DOHH2 (cell line): ENCODE results near the gene ABHD1.

Source experiments
- H3F3A ChIP-seq: fragments of 200-600 bp; sonication (generic), shearing (Covaris generic); 2 replicates; pipeline ENCODE4 v1.6.0; 2016; ENCODE audit warnings: antibody characterized with exemption, mild to moderate bottlenecking; ENCODE audit not compliant: control insufficient read depth, insufficient read depth
- H3K27ac ChIP-seq: fragments of 200-600 bp; sonication (generic); 2 replicates; pipeline ENCODE4 v1.5.1; 2014; ENCODE audit warnings: low read depth, mild to moderate bottlenecking, low read length, moderate library complexity
- H3K27me3 ChIP-seq: fragments of 200-600 bp; sonication (generic); 2 replicates; pipeline ENCODE4 v1.6.1; 2014; ENCODE audit warnings: mild to moderate bottlenecking, low read length, mixed read lengths; ENCODE audit not compliant: control insufficient read depth
- H3K36me3 ChIP-seq: fragments of 200-600 bp; sonication (generic); 2 replicates; pipeline ENCODE4 v1.6.1; 2014; ENCODE audit warnings: mild to moderate bottlenecking, low read length, moderate library complexity, mixed read lengths; ENCODE audit not compliant: control insufficient read depth
- H3K4me1 ChIP-seq: fragments of 200-600 bp; sonication (generic); 2 replicates; pipeline ENCODE4 v1.6.1; 2014; ENCODE audit warnings: mild to moderate bottlenecking, low read length, mixed read lengths; ENCODE audit not compliant: control insufficient read depth
- H3K4me2 ChIP-seq: fragments of 200-600 bp; sonication (generic); 2 replicates; pipeline ENCODE4 v1.6.0; 2014; ENCODE audit warnings: mild to moderate bottlenecking, low read length, moderate library complexity
- H3K4me3 ChIP-seq: fragments of 200-600 bp; sonication (generic); 2 replicates; pipeline ENCODE4 v1.5.1; 2014; ENCODE audit warnings: mild to moderate bottlenecking, low read length, mixed read lengths
- H3K79me2 ChIP-seq: fragments of 200-600 bp; sonication (generic); 2 replicates; pipeline ENCODE4 v1.6.1; 2014; ENCODE audit warnings: mild to moderate bottlenecking, low read length, mixed read lengths; ENCODE audit not compliant: control insufficient read depth
- H3K9me2 ChIP-seq: fragments of 200-600 bp; sonication (generic); replicated peaks from 2 replicates; pipeline ENCODE4 v1.6.1; 2014; ENCODE audit warnings: mild to moderate bottlenecking, low read length, mixed read lengths; ENCODE audit not compliant: control insufficient read depth
- H3K9me3 ChIP-seq: fragments of 200-600 bp; sonication (generic); 2 replicates; pipeline ENCODE4 v1.6.1; 2014; ENCODE audit warnings: antibody characterized with exemption, low read length, mixed read lengths; ENCODE audit not compliant: control insufficient read depth, insufficient read depth
- H4K20me1 ChIP-seq: fragments of 200-600 bp; sonication (generic); 2 replicates; pipeline ENCODE4 v1.6.0; 2014; ENCODE audit warnings: low read depth, mild to moderate bottlenecking, antibody characterized with exemption, low read length, moderate library complexity; ENCODE audit not compliant: control insufficient read depth, insufficient read depth
- CTCF ChIP-seq: fragments of 200-600 bp; sonication (generic); IDR thresholded peaks from one replicate; pipeline ENCODE4 v1.5.1; 2014; ENCODE audit warnings: antibody characterized with exemption, mild to moderate bottlenecking, low read depth, low read length; ENCODE audit not compliant: poor library complexity, severe bottlenecking
- EZH2phosphoT487 ChIP-seq: fragments of 200-600 bp; sonication (generic); IDR thresholded peaks from 2 replicates; pipeline ENCODE4 v1.6.1; 2017; ENCODE audit warnings: borderline replicate concordance, mild to moderate bottlenecking, antibody characterized with exemption, low read length, moderate library complexity, mixed read lengths

The ABHD1 gene

GRCh38 chr2:27077231-27077630 is 46.4 kb upstream of the ABHD1 start:
- peaks cover 15% of the 10 kb centered on the region for H3F3A ChIP-seq
- H3K36me3 ChIP-seq: no peaks in the 10 kb centered on the region
- H4K20me1 ChIP-seq: no peaks in the 10 kb centered on the region
- peak overlapping the region; percentile 23; the same call in 1 of the 2 replicates for H3K4me2 ChIP-seq
- H3K4me3 ChIP-seq: no peak overlapping the region
- H3K27me3 ChIP-seq: no peaks in the 10 kb centered on the region
- no peak overlapping the region for H3K27ac ChIP-seq
- no peaks in the 10 kb centered on the region for H3K9me3 ChIP-seq
- peaks cover 78% of the 10 kb centered on the region for H3K4me1 ChIP-seq
- H3K9me2 ChIP-seq: no peaks in the 10 kb centered on the region
- TF ChIP-seq CTCF: no peak
- TF ChIP-seq EZH2phosphoT487: no peak
- H3K79me2 ChIP-seq: no peaks in the 10 kb centered on the region

DNA sequence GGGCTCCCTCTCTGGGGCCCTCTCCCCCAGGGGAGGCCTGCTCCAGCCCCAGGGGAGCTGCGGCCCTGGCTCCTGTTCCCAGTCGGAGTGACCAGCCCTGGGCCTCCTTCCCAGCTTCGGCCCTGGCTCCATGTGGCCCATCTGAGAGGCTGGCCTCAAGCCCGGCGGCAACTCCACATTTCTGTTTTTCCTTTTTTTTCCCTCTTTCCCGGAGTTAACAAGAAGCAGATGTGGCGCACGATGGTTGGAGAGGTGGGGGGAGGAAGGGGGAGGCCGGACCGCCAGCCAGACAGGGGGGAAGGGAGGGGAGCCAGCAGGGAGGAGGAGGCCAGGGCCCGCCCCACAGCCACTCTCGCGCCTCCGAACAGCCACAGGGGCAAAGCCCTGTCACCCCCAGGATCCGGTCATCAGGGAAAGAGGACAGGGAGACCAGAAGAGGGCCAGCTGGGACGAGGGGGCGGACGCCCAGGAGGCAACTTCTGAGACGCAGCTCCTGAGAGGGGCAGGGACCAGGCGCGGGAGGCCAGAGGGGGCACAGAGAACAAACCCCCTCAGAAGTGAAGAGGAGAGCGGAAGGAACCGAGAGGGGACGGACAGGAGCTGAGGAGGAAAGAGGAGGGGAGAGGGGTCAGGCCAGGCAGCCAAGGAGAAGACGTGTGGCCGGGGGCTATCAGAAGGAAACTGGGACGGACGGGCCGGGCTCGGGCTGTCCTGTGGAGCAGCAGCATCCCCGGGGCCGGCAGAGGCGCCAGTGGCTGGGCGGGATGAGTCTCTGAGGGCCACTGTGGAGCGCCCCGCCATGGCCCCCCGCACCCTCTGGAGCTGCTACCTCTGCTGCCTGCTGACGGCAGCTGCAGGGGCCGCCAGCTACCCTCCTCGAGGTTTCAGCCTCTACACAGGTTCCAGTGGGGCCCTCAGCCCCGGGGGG is 45.1 kb upstream of the ABHD1 start, which contains the start of gene EMILIN1:
TSS of gene EMILIN1 (plus strand) at position 349 of the 928 bp plus-strand sequence. CDS start at position 800, 451 bp downstream.
- H3F3A ChIP-seq: peaks cover 12% of the 10 kb centered on the region
- no peaks in the 10 kb centered on the region for H3K9me3 ChIP-seq
- TF ChIP-seq CTCF: no peak
- no peaks in the 10 kb centered on the region for H3K36me3 ChIP-seq
- no peaks in the 10 kb centered on the region for H3K79me2 ChIP-seq
- no peaks in the 10 kb centered on the region for H4K20me1 ChIP-seq
- H3K27me3 ChIP-seq: no peaks in the 10 kb centered on the region
- H3K9me2 ChIP-seq: no peaks in the 10 kb centered on the region
- peak within 1 kb of the TSS; percentile 33 for H3K4me2 ChIP-seq
- peaks cover 70% of the 10 kb centered on the region for H3K4me1 ChIP-seq
- peak within 1 kb of the TSS; percentile 30 for H3K4me3 ChIP-seq
- H3K27ac ChIP-seq: no peak within 1 kb of the TSS

DNA sequence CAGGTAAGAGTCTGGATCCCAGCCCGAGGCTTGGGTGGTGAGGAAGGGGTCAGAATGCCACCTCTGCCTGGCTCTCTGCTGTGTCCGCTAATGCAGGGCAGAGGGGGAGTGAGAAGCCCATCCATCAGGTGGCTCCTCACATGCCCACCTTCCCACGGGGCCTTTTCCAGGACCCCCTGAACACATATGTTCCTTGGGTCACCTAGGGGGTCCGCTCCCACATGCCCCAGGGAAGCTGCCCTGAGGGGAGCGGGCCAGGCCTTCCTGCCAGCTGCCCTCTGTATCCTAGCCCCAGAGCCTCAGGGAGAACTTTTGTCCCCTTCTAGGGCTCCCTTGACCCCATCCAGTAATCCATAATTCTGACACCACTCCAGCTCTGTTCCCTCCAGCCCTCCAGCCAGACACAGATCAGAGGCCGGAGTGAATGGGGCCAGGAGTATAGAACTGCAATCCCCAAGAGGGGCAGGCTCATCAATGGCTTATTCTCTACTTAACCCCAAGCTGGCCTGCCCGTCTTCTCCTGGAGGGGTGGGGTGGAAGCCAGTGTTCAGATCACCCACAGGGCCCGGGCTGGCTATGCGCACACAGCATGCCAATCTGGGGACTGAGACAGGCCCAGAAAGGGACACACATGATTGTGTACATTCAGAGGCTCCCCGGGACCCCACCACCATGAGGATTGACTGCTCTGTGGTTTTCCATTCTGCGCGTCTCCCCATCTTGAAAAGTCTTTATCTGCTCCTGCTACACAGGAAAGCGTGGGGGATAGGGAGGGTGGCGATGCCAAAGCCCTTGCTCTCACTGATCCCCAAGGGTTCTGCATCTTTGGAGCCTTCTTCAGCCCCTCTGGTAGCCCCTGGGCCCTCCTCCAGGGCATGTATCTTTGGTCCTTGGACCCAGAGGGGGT is 44.1 kb upstream of the ABHD1 start:
- Histone ChIP-seq H3K27ac (no peak overlapping the region), H3K9me2 (no peaks in the 10 kb centered on the region), H3K4me1 (peaks cover 60% of the 10 kb centered on the region), H3K27me3 (no peaks in the 10 kb centered on the region), H3K79me2 (no peaks in the 10 kb centered on the region), H3K4me3 (peak overlapping the region; percentile 30; the same call in 1 of the 2 replicates), H3K36me3 (no peaks in the 10 kb centered on the region), H4K20me1 (no peaks in the 10 kb centered on the region), H3F3A (peaks cover 8% of the 10 kb centered on the region), H3K9me3 (no peaks in the 10 kb centered on the region), H3K4me2 (peak overlapping the region; percentile 33; the same call in 1 of the 2 replicates)
- TF ChIP-seq CTCF (no peak), EZH2phosphoT487 (no peak)
